GM11168 (cell line): Measurements from ENCODE around the gene VSTM2B.

Experiments
- in situ Hi-C: fragments of 300-500 bp; cut with MboI; formaldehyde crosslinking; loops from one replicate; pipeline ENCODE4 v1.12.0; 2022; ENCODE audit warnings: low sequenced_read_pairs; ENCODE audit not compliant: unreplicated experiment

Gene VSTM2B

GRCh38 chr19:29495091-29495490, 30.7 kb upstream of the VSTM2B start:
- in situ Hi-C loops, result no loop called here

DNA sequence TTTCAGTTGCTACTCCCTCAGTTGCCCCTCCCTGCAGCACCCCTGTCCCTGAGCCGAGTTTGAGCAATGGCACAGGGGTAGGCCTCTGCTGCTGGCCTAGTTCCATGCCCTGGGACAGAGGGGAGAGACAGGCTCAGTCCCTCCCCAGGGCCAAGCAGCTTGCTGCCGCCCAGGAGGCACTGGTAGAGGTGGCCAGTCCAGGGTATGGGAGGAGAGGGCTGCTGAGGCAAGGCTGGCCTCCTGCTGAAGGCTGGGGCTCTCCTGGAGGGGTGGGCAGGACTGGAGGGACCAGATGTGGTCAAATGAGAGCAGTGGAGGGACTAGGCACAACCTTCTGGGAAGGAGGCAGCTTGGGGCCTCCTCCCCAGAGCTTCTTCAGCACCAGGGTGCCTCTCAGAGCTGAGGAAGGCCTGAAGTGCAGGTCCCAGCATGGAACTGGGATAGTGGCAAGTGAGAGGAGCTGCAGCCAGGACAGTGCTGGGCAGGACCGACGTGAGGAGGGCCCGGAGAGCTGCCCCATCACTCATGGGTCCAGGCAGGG, 29.8 kb upstream of the VSTM2B start:
- in situ Hi-C loops, result no loop called here

DNA sequence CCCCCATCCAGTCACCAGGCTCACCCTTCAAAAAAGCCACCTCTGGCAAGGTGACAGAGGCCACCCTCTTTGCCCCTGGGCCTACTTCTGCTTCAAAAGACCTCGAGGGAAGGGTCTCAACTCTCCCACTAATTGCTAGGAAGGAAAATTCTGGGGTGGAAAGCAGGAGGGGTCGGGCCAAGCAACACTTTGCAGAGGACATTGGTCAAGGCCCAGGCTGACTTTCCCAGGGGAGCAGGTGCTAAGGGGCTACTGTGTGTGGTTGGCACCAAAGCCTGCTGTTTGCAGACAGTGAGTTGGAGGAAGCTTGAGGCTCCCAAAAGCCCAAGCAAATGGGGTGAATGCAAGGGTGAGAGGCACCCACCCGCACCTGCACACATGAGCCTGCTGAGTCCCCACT, 28.6 kb upstream of the VSTM2B start:
- in situ Hi-C loops, result no loop called here

- in situ Hi-C loops, result no loop called here
Measured at GRCh38 chr19:29497686-29498436, 27.9 kb upstream of the VSTM2B start.

DNA sequence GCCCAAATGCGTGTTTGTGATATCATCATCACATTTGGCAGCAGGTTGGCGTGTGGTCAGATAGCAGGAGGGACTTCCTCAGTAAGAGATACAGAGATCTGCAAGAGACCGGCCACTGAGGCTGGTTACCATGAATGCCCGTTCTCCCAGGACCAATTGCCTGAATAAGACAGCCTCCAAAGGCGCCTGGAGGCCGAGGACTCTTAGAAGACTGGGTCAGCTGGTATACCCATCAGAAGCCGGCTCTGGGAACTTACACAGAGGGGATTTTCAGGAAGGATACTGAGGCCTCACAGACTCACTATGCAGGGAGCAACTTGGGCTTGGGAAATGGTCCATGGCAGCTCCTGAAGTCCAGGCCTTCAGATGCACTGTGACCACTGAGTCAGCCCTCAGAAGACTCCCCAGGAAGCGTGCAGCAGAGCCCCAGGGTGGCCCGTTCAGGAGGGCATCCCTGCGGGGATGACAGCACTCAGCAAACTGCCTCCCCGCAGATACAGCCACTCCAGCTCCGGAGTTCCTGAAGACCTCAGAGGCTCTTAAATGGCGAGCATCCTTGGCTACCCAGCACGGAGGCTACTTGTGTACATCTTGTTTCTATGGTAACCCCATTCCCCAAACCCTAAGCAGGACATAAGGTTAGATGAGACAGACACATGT, 26.4 kb upstream of the VSTM2B start:
- in situ Hi-C loops, result no loop called here

DNA sequence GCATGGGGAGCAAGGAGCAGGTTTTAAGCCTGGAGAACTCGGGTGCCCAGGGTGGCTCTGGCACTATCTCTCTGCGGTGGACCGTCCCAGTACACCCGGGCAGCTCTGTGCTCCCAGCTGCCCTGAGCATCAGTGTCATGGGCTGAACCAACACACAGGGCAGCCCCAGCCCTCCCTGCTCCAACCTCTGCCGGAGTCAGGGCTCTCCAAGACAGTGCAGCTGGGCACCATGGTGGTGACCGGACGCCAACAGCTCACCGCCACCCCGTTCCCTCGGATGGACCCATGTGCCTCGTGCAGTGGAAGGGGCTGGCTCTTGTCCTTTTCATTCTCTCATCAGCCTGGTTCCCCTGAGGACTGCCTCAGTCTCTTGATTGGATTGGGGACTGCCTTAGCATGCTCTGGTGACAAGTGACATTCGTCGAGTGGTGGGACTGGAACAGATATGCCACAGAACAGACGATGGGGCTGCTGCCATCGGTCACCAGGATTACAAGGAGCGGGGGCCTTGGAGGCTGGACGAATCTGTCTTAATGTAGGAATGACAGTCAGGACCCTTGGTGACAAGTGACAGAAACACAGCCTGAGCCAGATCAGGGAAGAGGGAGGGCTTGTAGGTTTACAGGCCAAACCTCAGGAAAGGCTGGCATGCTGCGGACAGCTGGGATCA, 25.7 kb upstream of the VSTM2B start:
- in situ Hi-C loops, result no loop called here

- in situ Hi-C loops, result no loop called here
Measured at GRCh38 chr19:29501816-29502580, 23.8 kb upstream of the VSTM2B start.

DNA sequence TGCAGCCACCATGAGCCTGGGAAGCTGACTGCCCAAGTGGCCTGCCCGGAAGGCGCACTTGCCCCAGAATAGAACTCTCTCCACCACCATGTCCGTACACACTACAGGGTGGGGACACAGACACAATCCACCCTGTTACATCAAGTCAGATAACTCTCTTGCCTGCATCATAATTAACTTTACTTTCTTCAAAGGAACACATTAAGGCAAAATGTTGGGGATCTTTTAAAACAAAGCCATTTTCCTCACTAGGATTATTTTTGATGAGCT, 23.3 kb upstream of the VSTM2B start:
- in situ Hi-C loops, result no loop called here

DNA sequence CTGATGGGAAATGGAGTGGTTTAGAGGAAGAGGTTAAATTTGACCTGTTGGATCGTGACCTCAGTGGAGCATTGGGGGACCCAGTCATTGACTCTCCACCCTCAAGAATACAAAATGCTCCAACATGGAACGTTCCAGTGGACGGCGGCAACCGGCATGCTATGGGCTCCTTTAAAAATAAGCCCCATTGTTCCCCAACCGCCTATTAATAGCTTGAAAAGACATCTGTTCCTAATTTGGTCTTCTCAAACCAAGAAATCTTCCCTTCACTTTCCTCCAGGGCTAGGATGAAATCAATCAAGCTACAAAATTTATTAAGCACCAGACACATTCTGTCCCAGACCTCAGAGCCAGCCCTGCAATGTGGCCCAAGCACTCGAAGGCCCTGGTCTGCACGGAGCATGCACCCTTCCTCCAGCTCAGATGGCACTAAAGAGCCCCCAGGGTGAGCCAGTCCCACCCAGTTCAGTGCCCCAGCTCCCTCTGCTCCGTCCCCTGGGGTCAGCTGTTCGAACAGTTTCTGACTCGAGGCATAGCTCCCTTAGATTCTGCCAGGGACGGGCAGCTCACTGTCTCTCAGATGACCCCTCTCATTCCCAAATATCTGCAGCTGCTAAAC, 22.5 kb upstream of the VSTM2B start:
- in situ Hi-C loops, result no loop called here

- in situ Hi-C loops, result no loop called here
Measured at GRCh38 chr19:29503785-29504184, 22.0 kb upstream of the VSTM2B start.

DNA sequence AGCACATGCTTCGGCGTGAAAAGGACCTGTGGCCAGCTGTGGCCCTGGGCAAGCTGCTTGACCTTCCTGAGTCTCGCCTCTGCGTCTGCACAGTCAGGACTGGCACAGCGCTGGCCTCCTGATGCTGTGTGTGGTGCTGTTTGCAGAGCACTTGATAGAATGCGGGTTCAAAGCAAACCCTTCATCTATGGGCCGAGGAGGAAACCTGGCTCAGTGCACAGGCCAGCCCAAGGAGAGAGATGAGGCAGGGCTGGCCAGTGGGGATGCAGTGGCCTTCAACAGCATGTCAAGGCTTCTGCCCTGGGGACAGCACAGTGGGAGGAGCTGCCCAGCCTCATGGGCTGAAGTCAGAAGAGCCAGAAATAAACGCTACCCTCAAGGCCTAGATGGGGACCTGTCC, 21.3 kb upstream of the VSTM2B start:
- in situ Hi-C loops, result no loop called here

DNA sequence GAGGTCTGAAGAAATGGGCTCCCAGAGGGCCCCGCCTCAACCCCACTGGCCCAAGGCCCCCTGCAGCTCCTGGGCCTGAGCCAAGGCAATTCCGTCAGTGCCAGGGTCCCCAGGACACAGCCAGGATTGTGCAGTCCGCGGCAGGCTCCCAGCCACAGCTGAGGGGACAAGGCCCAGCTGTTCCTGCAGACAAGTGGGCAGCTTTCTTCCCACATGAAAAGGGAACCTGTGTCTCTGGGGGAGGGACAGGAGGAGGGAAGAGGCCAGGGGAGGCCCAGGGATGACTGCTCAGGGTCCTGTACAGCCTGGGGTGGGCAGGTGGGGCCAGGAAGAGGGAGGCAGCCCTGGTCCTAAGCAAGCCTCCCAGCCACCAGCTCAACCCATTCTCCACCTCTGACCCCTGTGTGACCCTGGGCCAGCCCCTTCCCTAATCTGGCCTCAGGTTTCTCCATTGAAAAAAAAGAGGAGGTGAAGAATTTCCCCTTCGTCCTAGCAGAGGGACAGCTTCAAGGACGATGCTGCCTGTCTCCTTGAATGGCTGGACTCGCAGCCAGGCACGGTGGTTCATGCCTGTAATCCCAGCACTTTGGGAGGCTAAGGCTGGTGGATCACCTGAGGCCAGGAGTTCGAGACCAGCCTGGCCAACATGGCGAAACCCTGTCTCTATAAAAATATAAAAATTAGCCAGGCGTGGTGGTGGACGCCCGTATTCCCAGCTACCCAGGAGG, 20.5 kb upstream of the VSTM2B start:
- in situ Hi-C loops, result no loop called here

GRCh38 chr19:29506619-29506911, 19.2 kb upstream of the VSTM2B start:
- in situ Hi-C loops, result no loop called here

GRCh38 chr19:29507081-29507860, 18.5 kb upstream of the VSTM2B start:
- in situ Hi-C loops, result no loop called here

- in situ Hi-C loops, result no loop called here
Measured at GRCh38 chr19:29508181-29508580, 17.6 kb upstream of the VSTM2B start.

DNA sequence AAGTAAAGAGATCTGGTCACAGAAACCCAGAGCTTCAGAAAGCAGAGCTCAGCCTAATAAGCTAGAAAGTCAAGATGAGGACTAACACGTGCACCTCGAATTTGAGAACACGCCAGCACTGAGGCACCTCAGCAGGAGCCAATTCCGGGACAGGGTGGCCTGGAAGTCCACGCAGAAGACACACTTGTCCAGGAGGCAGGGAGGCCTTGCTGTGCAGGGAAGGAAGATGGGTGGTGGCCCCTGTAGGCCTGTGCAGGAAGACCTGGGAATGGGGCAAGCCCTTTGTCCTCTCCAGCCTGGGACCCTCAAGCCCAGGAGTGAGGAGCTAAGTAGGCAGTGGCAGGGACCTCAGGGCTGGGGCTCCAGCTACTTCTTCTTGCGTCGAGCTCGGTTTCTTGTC, 16.3 kb upstream of the VSTM2B start:
- in situ Hi-C loops, result no loop called here

DNA sequence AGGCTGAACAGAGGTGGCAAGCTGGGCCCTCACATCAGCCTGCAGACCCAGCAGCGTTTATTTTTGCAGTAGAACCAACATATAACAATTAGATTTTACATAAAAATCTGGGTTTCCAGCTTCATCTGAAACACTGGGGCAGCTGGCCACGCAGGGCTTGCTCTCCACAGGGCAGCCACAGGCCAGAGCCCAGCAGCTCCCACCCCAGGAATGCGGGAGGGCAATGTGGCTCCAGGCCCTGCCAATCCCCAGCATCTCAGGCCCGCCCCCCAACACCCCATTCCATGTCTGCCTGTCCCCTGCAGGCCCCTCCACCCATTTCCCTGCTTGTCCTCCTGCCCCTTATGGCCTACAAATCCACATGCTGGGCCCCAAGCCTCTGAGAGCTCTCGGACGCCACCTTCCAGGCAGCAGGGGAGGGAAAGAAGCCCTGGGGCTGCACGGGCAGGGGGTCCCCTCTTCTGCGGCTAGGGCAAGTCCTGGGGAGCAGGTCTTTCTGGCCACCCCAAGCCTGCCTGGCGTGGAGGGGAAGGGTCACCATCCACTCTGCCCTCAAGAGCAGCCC, 15.0 kb upstream of the VSTM2B start:
- in situ Hi-C loops, result no loop called here

GRCh38 chr19:29511768-29512167, 14.0 kb upstream of the VSTM2B start:
- in situ Hi-C loops, result no loop called here

GRCh38 chr19:29512748-29513147, 13.0 kb upstream of the VSTM2B start:
- in situ Hi-C loops, result no loop called here
